GM18502 (cell line): Measurements from ENCODE around the gene LMO4.

Source experiments
- ATAC-seq: cut with Tn5 transposase; IDR thresholded peaks from one replicate; pipeline ENCODE4 v1.9.1; 2021; ENCODE audit warnings: mild to moderate bottlenecking; ENCODE audit not compliant: unreplicated experiment, poor library complexity

LMO4 gene

DNA sequence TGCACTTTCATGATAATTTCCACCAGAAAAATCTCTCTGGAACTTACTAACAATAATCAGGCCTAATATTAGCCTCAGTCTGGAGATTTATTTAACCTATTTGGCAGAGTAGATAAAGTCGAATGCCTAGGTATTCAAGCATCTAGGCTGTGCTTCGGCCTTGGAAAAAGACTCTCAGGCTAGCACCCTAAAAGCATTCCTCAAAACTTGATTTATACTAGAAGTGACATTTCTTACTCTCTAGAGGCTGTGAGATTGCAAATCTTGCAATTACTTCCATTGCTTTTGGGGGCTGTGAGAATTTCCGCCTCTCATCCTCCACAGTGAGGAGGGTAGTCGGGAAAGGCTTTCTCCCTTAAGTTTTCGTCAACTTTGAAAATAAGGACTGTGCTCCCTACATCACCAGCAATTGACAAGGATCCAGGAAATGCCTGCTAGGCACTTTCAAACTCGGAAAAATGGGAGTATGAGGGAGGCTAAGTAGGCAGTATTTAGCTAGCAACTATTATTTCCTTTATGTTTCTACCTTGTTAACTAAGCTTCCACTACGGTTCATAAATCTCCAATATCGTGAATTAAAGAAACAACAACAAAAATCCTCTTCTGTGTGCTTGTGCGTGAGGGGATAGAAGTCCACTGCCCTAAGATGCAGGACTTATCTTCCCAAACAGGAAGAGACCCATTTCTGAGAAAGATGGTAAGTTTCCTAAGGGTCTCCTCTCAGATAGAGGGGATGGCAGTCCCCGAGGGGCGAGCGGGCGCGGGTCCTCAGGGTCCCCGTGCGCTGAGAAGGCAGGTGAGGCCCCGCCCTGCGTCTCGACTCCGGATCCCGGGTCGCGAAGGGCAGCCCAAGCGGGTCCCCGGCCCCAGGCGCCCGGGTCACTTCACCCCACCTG is 1.1 kb upstream of the LMO4 start:
- no peak for ATAC-seq

DNA sequence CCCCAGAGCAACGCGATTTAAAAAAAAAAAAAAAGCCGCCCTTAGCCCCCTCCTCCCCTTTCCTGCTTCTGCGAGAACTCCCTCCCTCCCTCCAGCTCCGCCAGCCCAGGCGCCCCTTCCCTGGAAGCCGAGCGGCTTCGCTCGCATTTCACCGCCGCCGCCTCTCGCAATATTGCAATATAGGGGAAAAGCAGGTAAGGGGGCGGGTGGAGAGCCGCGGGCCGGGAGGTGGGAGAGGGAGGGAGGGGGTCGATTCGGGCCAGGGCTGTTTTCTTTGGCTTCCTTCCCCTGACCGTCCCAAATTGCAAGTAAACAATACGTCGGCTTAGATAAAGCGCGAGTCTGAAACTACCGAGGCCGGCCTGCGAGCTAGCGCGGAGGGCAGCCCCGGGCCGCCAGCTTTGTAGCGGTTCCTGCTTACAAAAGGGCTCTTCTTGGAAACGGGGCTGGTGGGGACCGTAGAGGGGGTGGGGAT is 408 bp downstream of the LMO4 start:
- ATAC-seq: peak; percentile 0

DNA sequence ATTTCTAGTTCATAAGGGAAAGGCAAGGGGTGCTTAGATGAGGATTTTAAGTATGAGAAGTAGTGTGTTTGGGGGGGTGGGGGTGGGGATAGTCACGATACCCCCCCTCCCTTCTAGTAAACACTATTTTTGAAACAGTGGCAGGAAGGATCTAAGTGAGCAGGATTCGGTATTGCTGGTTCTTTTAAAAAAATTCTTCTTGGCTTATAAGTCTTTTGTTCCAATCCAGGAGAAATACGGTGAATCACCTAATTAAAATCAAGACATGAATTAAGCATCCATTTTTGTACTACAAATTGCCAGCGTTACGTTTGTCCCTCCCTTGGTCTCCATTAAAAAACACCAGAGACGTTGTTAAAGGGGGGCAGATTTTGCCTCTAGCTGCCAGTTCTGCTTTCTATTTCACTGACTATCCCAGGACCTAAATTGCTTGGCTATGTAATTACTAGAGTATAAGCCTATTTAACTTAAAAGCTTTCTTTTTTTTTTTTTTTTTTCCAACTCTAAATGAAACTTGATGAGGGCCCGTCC is 911 bp downstream of the LMO4 start:
- ATAC-seq: no peak

DNA sequence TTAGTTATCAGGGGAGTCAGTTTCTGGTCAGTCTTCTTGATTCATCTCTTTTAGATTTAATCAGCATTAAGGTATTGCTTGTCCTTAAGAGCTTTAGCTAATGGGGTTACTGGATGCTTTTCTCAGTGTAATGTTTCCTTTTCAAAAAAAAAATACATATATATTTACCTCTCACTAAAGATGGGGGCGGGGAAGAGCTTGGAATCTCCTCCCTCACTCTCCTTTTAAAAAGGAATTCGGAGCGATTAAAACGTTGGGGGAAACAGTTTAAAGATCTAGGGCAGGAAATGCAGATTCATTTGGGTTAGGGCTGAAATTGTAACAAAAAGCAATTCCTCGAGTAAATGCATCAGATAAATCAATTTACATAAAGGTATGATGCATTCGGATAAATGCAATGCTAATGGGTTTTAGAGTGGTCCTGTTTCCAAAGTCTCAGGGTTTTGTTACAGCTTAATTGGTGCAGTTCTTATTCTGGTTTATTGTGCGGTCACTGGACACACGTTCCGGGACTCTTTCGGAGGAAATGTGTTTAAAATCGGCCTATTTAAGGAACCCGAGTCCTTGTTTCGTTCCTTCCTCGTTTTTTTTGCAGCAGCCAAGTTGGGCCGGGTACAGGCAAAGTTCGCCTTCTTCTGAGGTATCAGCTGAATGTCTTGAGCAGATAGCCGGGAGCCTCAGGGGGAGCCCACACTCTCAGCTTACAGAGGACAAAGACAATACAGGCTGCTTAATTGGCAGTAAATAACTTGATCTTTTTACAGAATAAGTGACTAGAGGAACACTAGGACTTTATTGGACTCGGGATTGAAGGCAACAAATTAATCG is 1.6 kb downstream of the LMO4 start:
- no peak for ATAC-seq

- peak; percentile 2 for ATAC-seq
Observed at GRCh38 chr1:87330885-87331364, 2.2 kb downstream of the LMO4 start.

- peak; percentile 16 for ATAC-seq
Observed at GRCh38 chr1:87331365-87332241, 2.9 kb downstream of the LMO4 start.

- ATAC-seq: no peak
Observed at GRCh38 chr1:87333692-87334347, 5.1 kb downstream of the LMO4 start.

DNA sequence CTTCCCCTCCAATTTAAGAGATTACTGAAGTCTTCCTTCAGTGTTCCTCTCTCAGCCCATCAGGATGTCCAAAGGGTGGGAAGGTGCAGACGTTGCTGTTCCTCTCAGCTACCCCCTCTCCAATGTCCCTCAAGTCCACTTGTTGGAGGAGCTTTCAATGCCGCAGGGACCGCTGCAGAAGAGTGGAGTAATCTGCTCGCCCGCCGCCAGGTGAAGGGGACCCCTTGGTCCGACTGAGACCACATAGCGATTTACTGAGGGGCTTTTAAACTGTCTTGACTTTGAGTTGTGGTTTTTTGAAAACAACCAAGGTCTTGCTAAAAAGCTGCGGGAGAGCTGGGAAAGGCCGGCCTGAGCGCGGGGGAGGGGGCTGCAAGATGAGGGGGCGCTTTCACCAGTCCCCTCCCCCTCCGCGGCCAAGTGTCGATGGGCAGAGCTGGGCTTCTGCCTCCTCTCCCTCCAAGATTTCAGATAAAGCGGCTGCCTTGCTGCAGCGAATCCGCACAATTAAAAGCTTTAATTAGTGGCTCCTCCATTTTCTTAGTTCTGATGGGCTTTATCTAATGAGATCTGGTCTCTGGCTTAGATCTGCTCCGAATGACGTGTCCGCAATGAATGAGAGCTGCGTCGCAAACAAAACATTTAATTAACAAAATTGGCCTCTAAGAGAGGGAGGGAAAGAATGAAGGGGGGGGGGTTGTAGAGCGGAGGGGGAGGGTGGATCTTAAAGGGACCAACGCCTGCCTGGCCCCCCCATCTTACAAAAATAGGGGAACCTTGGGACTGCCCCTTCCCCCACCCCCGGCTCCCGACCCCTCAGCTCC is 5.9 kb downstream of the LMO4 start:
- ATAC-seq: peak; percentile 0

DNA sequence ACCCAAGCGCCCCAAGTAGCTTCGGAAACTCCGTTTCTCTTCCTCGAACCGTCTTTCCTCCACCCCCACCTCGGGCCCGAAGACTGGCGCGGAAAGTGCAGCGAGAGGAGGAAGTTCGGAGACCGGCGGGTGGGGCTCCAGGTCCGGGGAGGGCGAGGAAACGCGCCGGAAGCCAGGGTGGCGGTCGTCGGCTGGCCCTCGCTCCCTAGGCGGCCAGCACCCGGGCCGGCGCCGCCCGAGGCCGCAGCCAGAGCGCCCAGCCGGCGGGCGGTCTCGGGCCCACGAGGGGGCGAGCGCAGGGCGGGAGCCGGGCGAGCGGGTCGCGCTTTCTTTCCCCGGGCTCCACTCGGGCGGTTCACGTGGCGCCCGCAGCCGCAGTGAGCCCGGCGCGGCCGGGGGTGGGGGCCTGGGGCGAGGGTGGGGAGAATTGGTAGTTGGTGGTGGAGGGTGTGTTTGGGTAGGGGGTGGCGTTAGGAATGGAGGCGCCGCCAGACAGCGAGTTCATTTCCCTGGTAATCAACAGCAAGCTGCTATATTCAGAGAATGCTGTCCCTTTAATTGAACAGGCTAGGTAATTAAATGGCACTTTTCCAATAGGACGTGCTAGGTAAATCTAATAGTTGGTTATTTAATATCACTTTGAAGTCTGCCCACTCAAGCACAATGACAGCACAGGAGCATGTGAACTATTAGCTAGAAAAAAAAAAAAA is 6.7 kb downstream of the LMO4 start:
- ATAC-seq: peak; percentile 53

DNA sequence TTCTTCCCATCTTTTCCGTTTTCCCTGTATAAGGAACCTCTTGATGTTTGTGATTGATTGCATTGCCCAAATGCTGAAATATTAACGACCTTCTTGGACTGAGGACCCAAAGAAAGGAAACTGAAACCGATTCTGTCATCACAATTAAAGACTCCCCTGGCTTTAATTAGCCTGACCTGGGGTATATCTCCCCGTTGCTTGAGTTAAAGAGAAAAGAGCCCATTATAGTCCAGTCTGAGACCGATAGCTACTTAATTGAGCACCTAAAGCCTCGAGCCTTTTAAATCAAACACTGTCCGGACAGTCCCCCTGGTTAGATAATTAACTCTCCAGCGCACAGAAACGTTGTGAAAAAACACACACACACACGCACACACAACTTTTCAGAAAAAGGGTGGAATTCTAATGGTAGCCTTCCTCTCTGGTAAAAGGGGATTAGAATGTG is 8.0 kb downstream of the LMO4 start:
- no peak for ATAC-seq

GRCh38 chr1:87337606-87338005 is 8.9 kb downstream of the LMO4 start:
- ATAC-seq: no peak

DNA sequence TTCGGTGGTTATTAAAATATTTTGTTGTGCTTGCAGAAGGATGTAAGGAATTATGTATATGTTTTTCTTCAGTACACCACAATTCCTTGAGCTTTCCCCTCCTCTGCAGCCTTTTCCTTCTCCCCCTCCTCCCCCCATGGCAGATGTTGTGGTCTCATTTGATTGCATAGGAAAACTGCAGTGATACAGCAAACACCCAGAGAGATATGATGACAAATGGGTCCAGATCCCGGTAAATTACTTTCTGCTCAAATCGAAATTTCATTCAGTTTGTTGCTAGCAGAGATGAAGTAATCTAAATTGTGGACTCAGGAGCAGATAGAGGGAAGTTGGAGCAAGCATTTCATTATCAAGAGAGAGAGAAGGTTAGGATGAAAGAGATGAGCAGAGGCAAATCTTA is 9.9 kb downstream of the LMO4 start:
- no peak for ATAC-seq

DNA sequence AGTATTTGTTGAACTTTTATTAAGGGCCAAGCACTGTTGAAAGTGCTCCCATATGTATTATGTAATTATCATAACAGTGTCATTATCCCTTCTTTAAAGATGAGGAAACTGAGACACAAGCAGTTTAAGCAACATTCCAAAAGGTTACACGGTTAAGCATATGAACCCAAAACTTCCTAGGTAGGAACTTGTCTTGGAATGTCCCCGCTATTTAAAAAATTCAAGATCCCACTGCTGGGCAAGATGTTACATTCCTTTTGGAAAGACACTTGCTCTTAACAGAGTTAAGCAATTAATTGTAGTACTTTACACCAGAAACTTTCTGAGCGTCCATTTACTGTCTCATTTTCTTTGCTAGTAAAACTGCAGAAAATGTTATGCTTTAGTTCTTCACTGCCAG is 15.6 kb downstream of the LMO4 start:
- no peak for ATAC-seq

DNA sequence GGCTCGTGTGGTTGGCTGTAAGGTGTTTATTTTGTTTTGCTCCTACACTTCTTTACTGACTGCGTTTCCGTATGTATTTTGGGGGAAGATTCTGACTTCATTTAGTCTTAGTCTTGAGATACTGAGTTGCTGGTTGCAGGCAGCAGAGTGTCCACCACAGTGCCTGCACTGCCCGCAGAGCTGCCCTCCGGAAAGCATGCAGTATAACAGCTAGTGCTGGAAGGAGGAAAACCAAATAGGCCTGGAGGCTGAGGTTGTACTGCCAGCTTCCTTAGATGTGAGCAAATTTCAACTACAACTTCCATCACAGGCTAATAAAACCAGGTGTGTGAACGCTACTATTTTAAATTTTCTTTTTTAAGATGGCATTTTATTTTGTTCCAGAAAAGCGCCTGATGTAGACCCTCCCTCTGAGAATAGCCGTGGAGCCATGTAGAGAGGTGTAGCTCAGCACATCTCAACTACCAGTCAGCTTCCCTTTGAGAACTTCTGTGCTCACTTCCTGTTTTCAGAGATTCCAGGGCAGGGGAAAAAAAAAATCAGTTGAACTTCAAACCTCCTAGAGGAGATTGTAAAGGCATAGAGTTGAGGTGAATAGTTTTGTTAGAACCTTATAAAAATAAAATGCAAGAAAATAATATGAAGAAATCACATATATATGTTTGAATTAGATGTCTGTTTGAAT is 17.6 kb downstream of the LMO4 start:
- ATAC-seq: no peak

DNA sequence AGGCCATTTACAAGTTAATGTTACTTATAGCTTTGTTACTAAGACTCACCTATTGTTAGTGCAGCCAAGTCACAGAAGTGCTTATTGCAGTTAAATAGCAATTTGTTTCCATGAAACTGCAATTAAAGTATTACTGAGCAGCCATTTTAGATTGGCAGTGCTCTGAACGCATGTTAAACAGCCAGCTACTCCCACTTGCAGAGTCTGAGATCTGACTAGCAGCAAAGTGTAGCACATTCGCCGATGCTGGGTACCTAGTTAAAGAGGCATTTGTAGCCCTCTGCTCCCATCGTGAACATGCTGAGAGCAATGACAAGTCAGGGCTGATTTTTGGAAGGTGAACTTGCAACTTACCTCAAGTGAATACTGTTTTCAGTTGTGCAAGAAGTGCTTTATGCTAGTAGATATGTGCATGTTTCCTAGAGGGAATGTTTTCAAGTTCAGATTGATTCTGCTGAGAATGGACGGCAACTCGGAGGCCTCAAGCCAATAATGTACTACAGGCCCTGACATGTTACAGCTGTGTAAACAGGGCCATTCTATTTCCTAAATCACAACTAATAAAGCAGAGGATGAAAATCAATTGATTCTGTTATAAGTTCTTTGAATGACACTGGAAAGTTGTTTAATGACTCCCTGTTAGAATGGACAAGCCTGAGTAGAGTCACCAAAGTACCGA is 19.8 kb downstream of the LMO4 start:
- ATAC-seq: no peak

- no peak for ATAC-seq
Observed at GRCh38 chr1:87349036-87349435, 20.4 kb downstream of the LMO4 start.

DNA sequence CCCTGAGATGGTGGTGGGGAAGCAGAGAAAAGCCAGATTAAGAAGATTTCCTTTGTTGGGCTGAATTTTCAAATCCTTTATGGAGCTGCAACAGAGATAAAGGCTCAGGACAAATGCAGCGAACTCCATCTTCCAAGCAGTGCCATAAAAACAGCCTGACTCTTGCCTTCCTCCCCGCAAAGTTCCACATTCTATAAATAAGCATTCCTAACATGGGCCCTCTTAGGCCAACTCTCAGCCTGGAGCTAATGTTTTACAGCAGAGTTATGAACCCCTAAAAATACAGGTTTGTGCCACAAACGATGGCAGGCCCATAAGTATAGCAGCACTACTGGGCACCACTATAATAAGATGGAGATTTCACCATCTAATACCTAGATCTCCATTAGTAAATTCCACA is 27.2 kb downstream of the LMO4 start:
- no peak for ATAC-seq
